Activated T-helper 17 cell treated with anti-CD3 and anti-CD28 coated beads, Interleukin-2, amount 50 U/mL, for 72 hours (primary cell): ENCODE measurements around the gene TSC1. TPM values are rescaled to one million over a fixed set of nuclear protein-coding genes. Genes with fewer than 3 reads are reported as not detected.

Source experiments
- ATAC-seq: fragments of 150-1000 bp; cut with Tn5 transposase; replicated peaks from 2 replicates; pipeline ENCODE4 v1.10.0; 2021; ENCODE audit warnings: mild to moderate bottlenecking, moderate library complexity
- H3K27ac Mint-ChIP-seq: one replicate; pipeline ENCODE4 v1.8.0; 2022; ENCODE audit warnings: mixed read lengths
- H3K27me3 Mint-ChIP-seq: one replicate; pipeline ENCODE4 v1.8.0; 2022; ENCODE audit warnings: mixed read lengths
- H3K36me3 Mint-ChIP-seq: one replicate; pipeline ENCODE4 v1.8.0; 2022; ENCODE audit warnings: low read depth, mild to moderate bottlenecking, mixed read lengths
- H3K4me1 Mint-ChIP-seq: one replicate; pipeline ENCODE4 v1.8.0; 2022; ENCODE audit warnings: mixed read lengths
- H3K4me3 Mint-ChIP-seq: one replicate; pipeline ENCODE4 v1.8.0; 2022; ENCODE audit warnings: mild to moderate bottlenecking, mixed read lengths
- H3K9me3 Mint-ChIP-seq: one replicate; pipeline ENCODE4 v1.8.0; 2022; ENCODE audit warnings: mixed read lengths
- total RNA-seq, 2 donors: library from RNA; stranded (reverse); gene quantifications; one replicate each; pipeline ENCODE4 v1.2.3, GENCODE V29; 2022

TSC1 gene
- total RNA-seq, 2 donors from 2014 or later, result 31.2 to 45.4 TPM

- ATAC-seq, result no peak
- peaks cover 17% of the 10 kb centered on the region for H3K27me3 Mint-ChIP-seq
- no peaks in the 10 kb centered on the region for H3K9me3 Mint-ChIP-seq
- no peak overlapping the region for H3K4me3 Mint-ChIP-seq
- H3K27ac Mint-ChIP-seq, result no peak overlapping the region
- H3K36me3 Mint-ChIP-seq, result no peaks in the 10 kb centered on the region
- H3K4me1 Mint-ChIP-seq, result no peaks in the 10 kb centered on the region
Observed at GRCh38 chr9:132858751-132859150, 85.7 kb downstream of the TSC1 start.

- no peaks in the 10 kb centered on the region for H3K36me3 Mint-ChIP-seq
- H3K4me1 Mint-ChIP-seq, result no peaks in the 10 kb centered on the region
- ATAC-seq, result no peak
- peaks cover 17% of the 10 kb centered on the region for H3K27me3 Mint-ChIP-seq
- no peak overlapping the region for H3K4me3 Mint-ChIP-seq
- H3K9me3 Mint-ChIP-seq, result no peaks in the 10 kb centered on the region
- no peak overlapping the region for H3K27ac Mint-ChIP-seq
Observed at GRCh38 chr9:132857616-132858342, 86.6 kb downstream of the TSC1 start.

DNA sequence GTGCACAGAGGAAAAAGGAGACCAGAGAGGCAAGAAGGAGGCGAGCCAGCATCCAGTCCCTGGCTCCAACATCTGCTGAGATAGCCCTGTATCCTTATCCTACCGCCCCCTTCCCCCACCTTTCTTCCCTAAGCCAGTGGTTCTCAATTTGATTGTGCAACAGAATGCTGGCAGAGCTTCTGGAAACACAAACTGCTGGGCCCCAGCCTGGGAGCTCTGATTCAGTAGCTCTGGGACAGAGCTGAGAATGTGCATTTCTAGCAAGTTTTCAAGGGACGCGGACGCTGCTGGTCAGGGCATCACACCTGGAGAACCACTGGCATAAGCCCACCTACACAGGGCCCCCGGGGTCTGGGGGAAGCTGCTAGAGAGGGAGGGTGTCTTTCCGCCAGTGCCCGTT is 87.4 kb downstream of the TSC1 start:
- H3K4me1 Mint-ChIP-seq, result no peaks in the 10 kb centered on the region
- H3K27ac Mint-ChIP-seq, result no peak overlapping the region
- ATAC-seq, result no peak

GRCh38 chr9:132855904-132856303 is 88.5 kb downstream of the TSC1 start:
- H3K9me3 Mint-ChIP-seq, result no peaks in the 10 kb centered on the region
- H3K4me1 Mint-ChIP-seq, result no peaks in the 10 kb centered on the region
- H3K27me3 Mint-ChIP-seq, result peaks cover 15% of the 10 kb centered on the region
- no peak overlapping the region for H3K27ac Mint-ChIP-seq
- no peaks in the 10 kb centered on the region for H3K36me3 Mint-ChIP-seq
- H3K4me3 Mint-ChIP-seq, result no peak overlapping the region
- no peak for ATAC-seq

More for the DNA sequence above, 87.4 kb downstream of the TSC1 start:
- H3K27me3 Mint-ChIP-seq, result peaks cover 17% of the 10 kb centered on the region
- H3K4me3 Mint-ChIP-seq, result no peak overlapping the region
- H3K36me3 Mint-ChIP-seq, result no peaks in the 10 kb centered on the region
- H3K9me3 Mint-ChIP-seq, result no peaks in the 10 kb centered on the region

GRCh38 chr9:132854832-132855231 is 89.6 kb downstream of the TSC1 start:
- H3K36me3 Mint-ChIP-seq, result no peaks in the 10 kb centered on the region
- no peaks in the 10 kb centered on the region for H3K9me3 Mint-ChIP-seq
- H3K27ac Mint-ChIP-seq, result no peak overlapping the region
- H3K4me1 Mint-ChIP-seq, result no peaks in the 10 kb centered on the region
- peaks cover 11% of the 10 kb centered on the region for H3K27me3 Mint-ChIP-seq
- no peak overlapping the region for H3K4me3 Mint-ChIP-seq
- no peak for ATAC-seq

DNA sequence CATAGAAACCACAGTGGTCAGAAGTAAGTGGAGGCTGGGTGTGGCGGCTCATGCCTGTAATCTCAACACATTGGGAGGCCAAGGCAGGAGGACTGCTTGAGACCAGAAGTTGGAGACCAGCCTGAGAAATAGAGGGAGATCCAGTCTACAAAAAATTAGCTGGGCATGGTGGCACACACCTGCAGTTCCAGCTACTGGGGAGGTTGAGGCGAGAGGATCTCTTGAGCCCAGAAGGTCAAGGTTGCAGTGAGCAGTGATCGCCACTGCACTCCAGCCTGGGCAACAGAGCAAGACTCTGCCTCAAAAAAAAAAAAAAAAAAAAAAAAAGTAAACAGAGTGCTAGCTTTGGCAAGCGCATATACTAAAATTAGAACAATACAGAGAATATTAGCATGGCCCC is 90.9 kb downstream of the TSC1 start:
- no peak overlapping the region for H3K27ac Mint-ChIP-seq
- peaks cover 11% of the 10 kb centered on the region for H3K27me3 Mint-ChIP-seq
- no peaks in the 10 kb centered on the region for H3K4me1 Mint-ChIP-seq
- H3K4me3 Mint-ChIP-seq, result no peak overlapping the region
- no peaks in the 10 kb centered on the region for H3K36me3 Mint-ChIP-seq
- no peaks in the 10 kb centered on the region for H3K9me3 Mint-ChIP-seq
- ATAC-seq, result no peak

DNA sequence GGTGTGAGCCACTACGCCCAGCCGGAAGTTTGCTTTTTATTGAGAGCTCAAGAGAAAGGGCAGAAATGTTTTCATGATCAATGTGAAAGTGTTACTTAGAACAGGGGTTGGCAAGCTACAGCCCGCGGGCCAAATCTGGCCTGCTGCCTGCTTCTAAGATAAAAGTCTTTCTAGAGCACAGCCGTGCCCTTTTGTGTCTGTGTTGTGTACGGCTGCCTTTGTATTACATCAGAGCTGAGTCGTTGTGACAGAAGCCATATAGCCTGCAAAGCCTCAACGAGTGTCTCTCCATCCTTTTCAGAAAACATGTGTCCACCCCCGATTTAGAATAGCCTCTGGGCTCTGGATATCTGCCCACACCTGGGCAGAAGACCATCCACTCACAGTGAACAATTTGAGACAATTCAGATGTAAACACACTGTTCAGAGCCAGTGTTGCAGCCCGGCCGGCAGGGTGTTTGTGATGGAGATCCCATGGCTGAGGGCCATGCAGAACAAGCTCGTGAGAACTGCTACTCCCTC is 95.2 kb downstream of the TSC1 start:
- H3K4me1 Mint-ChIP-seq, result no peaks in the 10 kb centered on the region
- peak overlapping the region; percentile 29 for H3K4me3 Mint-ChIP-seq
- ATAC-seq, result no peak
- H3K36me3 Mint-ChIP-seq, result no peaks in the 10 kb centered on the region
- H3K9me3 Mint-ChIP-seq, result no peaks in the 10 kb centered on the region
- no peak overlapping the region for H3K27ac Mint-ChIP-seq
- no peaks in the 10 kb centered on the region for H3K27me3 Mint-ChIP-seq

GRCh38 chr9:132846918-132847515 is 97.4 kb downstream of the TSC1 start:
- no peak overlapping the region for H3K4me3 Mint-ChIP-seq
- H3K36me3 Mint-ChIP-seq, result no peaks in the 10 kb centered on the region
- no peak for ATAC-seq
- no peaks in the 10 kb centered on the region for H3K9me3 Mint-ChIP-seq
- H3K4me1 Mint-ChIP-seq, result no peaks in the 10 kb centered on the region
- no peak overlapping the region for H3K27ac Mint-ChIP-seq
- no peaks in the 10 kb centered on the region for H3K27me3 Mint-ChIP-seq

- no peak for ATAC-seq
- Mint-ChIP-seq H3K4me1 (no peaks in the 10 kb centered on the region), H3K27me3 (no peaks in the 10 kb centered on the region), H3K36me3 (no peaks in the 10 kb centered on the region), H3K4me3 (no peak overlapping the region), H3K9me3 (no peaks in the 10 kb centered on the region), H3K27ac (no peak overlapping the region)
Observed at GRCh38 chr9:132846109-132846917, 98.1 kb downstream of the TSC1 start.

DNA sequence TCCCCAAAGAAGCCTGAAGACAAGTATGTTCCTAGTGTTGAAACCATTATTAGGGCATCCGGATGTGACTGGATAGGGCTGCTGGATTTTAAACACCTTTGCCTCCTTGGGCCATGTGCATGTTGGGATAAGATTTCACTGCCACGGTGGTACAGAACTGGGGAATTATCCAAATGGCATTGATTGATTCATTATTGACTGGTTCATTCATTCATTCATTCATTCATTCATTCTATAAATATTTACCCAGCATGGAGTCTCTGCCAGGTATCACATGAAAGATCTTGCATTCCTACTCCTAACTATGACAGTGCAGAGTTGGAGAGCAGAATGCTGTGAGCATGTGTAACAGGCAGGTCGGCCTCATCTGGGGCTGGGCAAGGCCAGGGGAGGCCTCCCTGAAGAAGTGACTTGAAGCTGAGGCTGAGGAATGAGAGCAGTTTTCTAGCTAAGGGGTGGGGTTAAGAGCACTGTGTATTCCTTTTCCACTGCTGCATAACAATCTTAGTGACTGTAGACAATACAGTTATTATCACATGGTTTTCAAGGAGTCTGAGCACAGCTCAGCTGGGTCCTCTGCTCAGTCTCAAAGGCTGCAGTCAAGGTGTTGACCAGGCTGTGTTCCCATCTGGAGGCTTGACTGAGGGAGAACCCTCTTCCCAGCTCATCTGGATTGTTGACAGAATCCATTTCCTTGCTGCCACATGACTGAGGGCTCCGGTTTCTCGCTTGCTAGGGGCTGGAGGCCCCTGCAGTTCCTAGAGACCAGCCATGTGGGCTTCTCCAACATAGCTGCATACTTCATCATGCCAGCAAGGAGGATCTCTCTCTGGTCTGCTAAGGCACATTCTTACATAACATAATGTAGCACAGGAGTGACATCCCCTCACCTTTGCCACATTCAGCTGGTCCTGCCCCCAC is 102.0 kb downstream of the TSC1 start:
- Mint-ChIP-seq H3K9me3 (no peaks in the 10 kb centered on the region), H3K36me3 (no peaks in the 10 kb centered on the region), H3K27ac (no peak overlapping the region), H3K27me3 (peaks cover 5% of the 10 kb centered on the region), H3K4me1 (no peaks in the 10 kb centered on the region), H3K4me3 (no peak overlapping the region)
- no peak for ATAC-seq

Other genes with a start within 250 kb of the TSC1 start
- gene AK8, start 66.3 kb downstream of the TSC1 start, total RNA-seq, result under 1 TPM in 1 of 2 donors, not detected in 1; 0.66 TPM
- gene SPACA9, start 65.7 kb downstream of the TSC1 start, total RNA-seq, result 1 to 10 TPM in 1 of 2 donors, under 1 TPM in 1; 0.95 to 1.3 TPM
- gene GFI1B, start 34.1 kb upstream of the TSC1 start, total RNA-seq, result not detected
- gene GTF3C5, start 86.4 kb upstream of the TSC1 start, total RNA-seq, result 100 to 1,000 TPM in 1 of 2 donors, 10 to 100 TPM in 1; 83.3 to 118 TPM
- gene CEL, start 117.4 kb upstream of the TSC1 start, total RNA-seq, result 1 to 10 TPM; 1.2 to 4.2 TPM
- 100 to 1,000 TPM; 101 to 156 TPM for gene RALGDS, start 176.6 kb upstream of the TSC1 start, total RNA-seq
- 1 to 10 TPM; 2.8 to 7.2 TPM for gene GBGT1, start 219.3 kb upstream of the TSC1 start, total RNA-seq